Measurements from ENCODE around the gene PADI6.

PADI6 gene

GRCh38 chr1:17441993-17442357, 70.0 kb downstream of the PADI6 start:
- TF ChIP-seq, protein P1, sequence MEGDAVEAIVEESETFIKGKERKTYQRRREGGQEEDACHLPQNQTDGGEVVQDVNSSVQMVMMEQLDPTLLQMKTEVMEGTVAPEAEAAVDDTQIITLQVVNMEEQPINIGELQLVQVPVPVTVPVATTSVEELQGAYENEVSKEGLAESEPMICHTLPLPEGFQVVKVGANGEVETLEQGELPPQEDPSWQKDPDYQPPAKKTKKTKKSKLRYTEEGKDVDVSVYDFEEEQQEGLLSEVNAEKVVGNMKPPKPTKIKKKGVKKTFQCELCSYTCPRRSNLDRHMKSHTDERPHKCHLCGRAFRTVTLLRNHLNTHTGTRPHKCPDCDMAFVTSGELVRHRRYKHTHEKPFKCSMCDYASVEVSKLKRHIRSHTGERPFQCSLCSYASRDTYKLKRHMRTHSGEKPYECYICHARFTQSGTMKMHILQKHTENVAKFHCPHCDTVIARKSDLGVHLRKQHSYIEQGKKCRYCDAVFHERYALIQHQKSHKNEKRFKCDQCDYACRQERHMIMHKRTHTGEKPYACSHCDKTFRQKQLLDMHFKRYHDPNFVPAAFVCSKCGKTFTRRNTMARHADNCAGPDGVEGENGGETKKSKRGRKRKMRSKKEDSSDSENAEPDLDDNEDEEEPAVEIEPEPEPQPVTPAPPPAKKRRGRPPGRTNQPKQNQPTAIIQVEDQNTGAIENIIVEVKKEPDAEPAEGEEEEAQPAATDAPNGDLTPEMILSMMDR (IDR thresholded peaks at IDR 0.05; ENCODE audit: insufficient read depth, low read depth, low read length, missing control alignments): no peak
- no peak for DNase-seq (ENCODE audit: low read depth)
- no peak overlapping the region for H3K4me3 ChIP-seq (ENCODE audit: low read depth, low read length)

DNA sequence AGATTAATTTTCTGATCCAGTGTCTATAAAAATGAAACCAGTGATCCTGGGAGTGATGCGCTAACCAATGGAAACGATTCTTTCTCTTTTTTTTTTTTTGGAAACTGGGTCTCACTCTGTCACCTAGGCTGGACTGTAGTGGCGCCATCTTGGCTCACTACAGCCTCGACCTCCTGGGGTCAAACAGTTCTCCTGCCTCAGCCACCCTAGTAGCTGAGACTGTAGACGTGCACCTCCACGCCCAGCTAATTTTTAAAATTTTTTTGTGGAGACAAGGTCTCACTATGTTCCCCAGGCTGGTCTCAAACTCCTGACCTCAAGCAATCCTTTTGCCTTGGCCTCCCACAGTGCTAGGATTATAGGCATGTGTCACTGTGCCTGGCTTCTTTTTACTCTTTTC, 70.8 kb downstream of the PADI6 start:
- TF ChIP-seq, protein P1 (IDR thresholded peaks at IDR 0.05; ENCODE audit: insufficient read depth, low read depth, low read length, missing control alignments): no peak
- no peak overlapping the region for H3K4me3 ChIP-seq (ENCODE audit: low read depth, low read length)
- DNase-seq (ENCODE audit: low read depth): no peak

GRCh38 chr1:17447501-17447992, 75.6 kb downstream of the PADI6 start:
- H3K4me3 ChIP-seq (ENCODE audit: low read depth, low read length): no peak overlapping the region
- TF ChIP-seq, protein P1 (IDR thresholded peaks at IDR 0.05; ENCODE audit: insufficient read depth, low read depth, low read length, missing control alignments): no peak
- no peak for DNase-seq (ENCODE audit: low read depth)

Data from GM12865 (cell line).